ENCODE data around the gene TSEN2. TPM values are rescaled to one million over a fixed set of nuclear protein-coding genes. Genes with fewer than 3 reads are reported as not detected.

Gene TSEN2
- total and polyA plus RNA-seq, 9 of the 15 experiments (the other 6 are each of a cell fraction or from before 2014, with no cell fraction given) = 38.5 to 76.3 (median 46.6) TPM

GRCh38 chr3:12556314-12556689, 72.0 kb downstream of the TSEN2 start (continued):
- TF ChIP-seq SRSF1 (IDR thresholded peaks at IDR 0.05; ENCODE audit: low read depth, low read length) (no peak), JUN (IDR thresholded peaks at IDR 0.05; ENCODE audit: borderline replicate concordance, low read depth, low read length) (no peak), JUN (CRISPR knock-in tag; IDR thresholded peaks at IDR 0.05; ENCODE audit: borderline replicate concordance) (no peak), CBX5 (IDR thresholded peaks at IDR 0.05; ENCODE audit: borderline replicate concordance, low read depth) (no peak), CC2D1A (IDR thresholded peaks at IDR 0.05) (no peak), ARID1B (IDR thresholded peaks at IDR 0.05) (0 out of 2 replicates have a peak, but pooled peaks have one; percentile 5), SMAD2 (IDR thresholded peaks at IDR 0.05; ENCODE audit: low read depth, low read length) (no peak), MCM7 (IDR thresholded peaks at IDR 0.05) (no peak), IFI16 (CRISPR knock-in tag; IDR thresholded peaks at IDR 0.05) (no peak), SMAD1 (IDR thresholded peaks at IDR 0.05; ENCODE audit: low read depth, low read length, partially characterized antibody) (no peak), PPARD (CRISPR knock-in tag; IDR thresholded peaks at IDR 0.05) (no peak), E2F4 (CRISPR knock-in tag; IDR thresholded peaks at IDR 0.05; ENCODE audit: low read depth) (no peak), NKRF (IDR thresholded peaks at IDR 0.05; ENCODE audit: borderline replicate concordance) (peak; percentile 53; the same call in 1 of the 2 replicates), EZH2 (IDR thresholded peaks at IDR 0.05; ENCODE audit: borderline replicate concordance, low read depth, low read length) (no peak), SMARCE1 (IDR thresholded peaks at IDR 0.05) (peak; percentile 75), ZNF197 (CRISPR knock-in tag; IDR thresholded peaks at IDR 0.05; ENCODE audit: low read depth) (no peak), ZHX1 (conservative IDR thresholded peaks at IDR 0.05; ENCODE audit: low read length) (no peak), MIER1 (IDR thresholded peaks at IDR 0.05; ENCODE audit: low read depth) (peak; percentile 72; the same call in 1 of the 2 replicates), MEF2A (IDR thresholded peaks at IDR 0.05; ENCODE audit: control insufficient read depth, low read depth, low read length) (0 out of 2 replicates have a peak, but pooled peaks have one; percentile 10), TRIM25 (IDR thresholded peaks at IDR 0.05; ENCODE audit: borderline replicate concordance) (no peak; the same call in 1 of the 2 replicates), ARNT (IDR thresholded peaks at IDR 0.05) (peak in 1 of 2 experiments; percentile 78; a peak in 3 of 4 replicates)

Data from K562 (cell line).